ENCODE data around the gene SLC66A1. TPM values are rescaled to one million over a fixed set of nuclear protein-coding genes. Genes with fewer than 3 reads are reported as not detected.

SLC66A1 gene
- total RNA-seq, 1 experiment from 2014 or later = 14.1 TPM

DNA sequence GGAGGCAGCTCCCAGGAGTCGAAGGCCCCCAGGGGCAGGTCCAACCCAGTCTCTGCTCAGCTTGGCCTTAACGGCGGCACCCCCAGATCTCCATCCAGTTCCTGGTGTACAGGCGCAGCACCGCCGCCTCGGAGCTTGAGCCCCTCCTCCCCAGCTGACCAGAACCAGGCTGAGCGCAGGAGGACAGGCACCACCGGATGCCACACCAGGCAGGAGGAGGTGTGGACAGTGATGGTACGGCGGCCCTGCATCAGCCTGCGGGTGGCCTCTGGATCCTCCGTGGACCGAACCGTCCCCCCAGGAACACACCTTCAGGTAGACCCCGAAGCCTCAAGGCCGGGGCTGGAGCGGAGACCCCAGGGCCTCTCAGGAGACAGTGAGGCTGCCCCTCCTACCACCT lies 16.4 kb downstream of the SLC66A1 start (continued):
- TF ChIP-seq, protein P1, sequence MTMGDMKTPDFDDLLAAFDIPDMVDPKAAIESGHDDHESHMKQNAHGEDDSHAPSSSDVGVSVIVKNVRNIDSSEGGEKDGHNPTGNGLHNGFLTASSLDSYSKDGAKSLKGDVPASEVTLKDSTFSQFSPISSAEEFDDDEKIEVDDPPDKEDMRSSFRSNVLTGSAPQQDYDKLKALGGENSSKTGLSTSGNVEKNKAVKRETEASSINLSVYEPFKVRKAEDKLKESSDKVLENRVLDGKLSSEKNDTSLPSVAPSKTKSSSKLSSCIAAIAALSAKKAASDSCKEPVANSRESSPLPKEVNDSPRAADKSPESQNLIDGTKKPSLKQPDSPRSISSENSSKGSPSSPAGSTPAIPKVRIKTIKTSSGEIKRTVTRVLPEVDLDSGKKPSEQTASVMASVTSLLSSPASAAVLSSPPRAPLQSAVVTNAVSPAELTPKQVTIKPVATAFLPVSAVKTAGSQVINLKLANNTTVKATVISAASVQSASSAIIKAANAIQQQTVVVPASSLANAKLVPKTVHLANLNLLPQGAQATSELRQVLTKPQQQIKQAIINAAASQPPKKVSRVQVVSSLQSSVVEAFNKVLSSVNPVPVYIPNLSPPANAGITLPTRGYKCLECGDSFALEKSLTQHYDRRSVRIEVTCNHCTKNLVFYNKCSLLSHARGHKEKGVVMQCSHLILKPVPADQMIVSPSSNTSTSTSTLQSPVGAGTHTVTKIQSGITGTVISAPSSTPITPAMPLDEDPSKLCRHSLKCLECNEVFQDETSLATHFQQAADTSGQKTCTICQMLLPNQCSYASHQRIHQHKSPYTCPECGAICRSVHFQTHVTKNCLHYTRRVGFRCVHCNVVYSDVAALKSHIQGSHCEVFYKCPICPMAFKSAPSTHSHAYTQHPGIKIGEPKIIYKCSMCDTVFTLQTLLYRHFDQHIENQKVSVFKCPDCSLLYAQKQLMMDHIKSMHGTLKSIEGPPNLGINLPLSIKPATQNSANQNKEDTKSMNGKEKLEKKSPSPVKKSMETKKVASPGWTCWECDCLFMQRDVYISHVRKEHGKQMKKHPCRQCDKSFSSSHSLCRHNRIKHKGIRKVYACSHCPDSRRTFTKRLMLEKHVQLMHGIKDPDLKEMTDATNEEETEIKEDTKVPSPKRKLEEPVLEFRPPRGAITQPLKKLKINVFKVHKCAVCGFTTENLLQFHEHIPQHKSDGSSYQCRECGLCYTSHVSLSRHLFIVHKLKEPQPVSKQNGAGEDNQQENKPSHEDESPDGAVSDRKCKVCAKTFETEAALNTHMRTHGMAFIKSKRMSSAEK (CRISPR knock-in tag; IDR thresholded peaks at IDR 0.05; ENCODE audit: borderline replicate concordance) = no peak
- TF ChIP-seq, protein P2, sequence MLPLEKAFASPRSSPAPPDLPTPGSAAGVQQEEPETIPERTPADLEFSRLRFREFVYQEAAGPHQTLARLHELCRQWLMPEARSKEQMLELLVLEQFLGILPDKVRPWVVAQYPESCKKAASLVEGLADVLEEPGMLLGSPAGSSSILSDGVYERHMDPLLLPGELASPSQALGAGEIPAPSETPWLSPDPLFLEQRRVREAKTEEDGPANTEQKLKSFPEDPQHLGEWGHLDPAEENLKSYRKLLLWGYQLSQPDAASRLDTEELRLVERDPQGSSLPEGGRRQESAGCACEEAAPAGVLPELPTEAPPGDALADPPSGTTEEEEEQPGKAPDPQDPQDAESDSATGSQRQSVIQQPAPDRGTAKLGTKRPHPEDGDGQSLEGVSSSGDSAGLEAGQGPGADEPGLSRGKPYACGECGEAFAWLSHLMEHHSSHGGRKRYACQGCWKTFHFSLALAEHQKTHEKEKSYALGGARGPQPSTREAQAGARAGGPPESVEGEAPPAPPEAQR (CRISPR knock-in tag; IDR thresholded peaks at IDR 0.05) = no peak
- TF ChIP-seq, protein P3, sequence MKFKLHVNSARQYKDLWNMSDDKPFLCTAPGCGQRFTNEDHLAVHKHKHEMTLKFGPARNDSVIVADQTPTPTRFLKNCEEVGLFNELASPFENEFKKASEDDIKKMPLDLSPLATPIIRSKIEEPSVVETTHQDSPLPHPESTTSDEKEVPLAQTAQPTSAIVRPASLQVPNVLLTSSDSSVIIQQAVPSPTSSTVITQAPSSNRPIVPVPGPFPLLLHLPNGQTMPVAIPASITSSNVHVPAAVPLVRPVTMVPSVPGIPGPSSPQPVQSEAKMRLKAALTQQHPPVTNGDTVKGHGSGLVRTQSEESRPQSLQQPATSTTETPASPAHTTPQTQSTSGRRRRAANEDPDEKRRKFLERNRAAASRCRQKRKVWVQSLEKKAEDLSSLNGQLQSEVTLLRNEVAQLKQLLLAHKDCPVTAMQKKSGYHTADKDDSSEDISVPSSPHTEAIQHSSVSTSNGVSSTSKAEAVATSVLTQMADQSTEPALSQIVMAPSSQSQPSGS (CRISPR knock-in tag; IDR thresholded peaks at IDR 0.05; ENCODE audit: borderline replicate concordance, low read depth) = no peak
- TF ChIP-seq, protein P4, sequence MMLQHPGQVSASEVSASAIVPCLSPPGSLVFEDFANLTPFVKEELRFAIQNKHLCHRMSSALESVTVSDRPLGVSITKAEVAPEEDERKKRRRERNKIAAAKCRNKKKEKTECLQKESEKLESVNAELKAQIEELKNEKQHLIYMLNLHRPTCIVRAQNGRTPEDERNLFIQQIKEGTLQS (CRISPR knock-in tag; conservative IDR thresholded peaks at IDR 0.05) = no peak
- no peak for TF ChIP-seq GABPB1 (CRISPR knock-in tag; IDR thresholded peaks at IDR 0.05)
- TF ChIP-seq TCF7 (CRISPR knock-in tag; IDR thresholded peaks at IDR 0.05; ENCODE audit: low read depth) = no peak
- no peak for TF ChIP-seq TEAD4 (CRISPR knock-in tag; IDR thresholded peaks at IDR 0.05)
- no peak for TF ChIP-seq IRF2 (CRISPR knock-in tag; IDR thresholded peaks at IDR 0.05; ENCODE audit: borderline replicate concordance, low read depth)
- TF ChIP-seq, protein P5, sequence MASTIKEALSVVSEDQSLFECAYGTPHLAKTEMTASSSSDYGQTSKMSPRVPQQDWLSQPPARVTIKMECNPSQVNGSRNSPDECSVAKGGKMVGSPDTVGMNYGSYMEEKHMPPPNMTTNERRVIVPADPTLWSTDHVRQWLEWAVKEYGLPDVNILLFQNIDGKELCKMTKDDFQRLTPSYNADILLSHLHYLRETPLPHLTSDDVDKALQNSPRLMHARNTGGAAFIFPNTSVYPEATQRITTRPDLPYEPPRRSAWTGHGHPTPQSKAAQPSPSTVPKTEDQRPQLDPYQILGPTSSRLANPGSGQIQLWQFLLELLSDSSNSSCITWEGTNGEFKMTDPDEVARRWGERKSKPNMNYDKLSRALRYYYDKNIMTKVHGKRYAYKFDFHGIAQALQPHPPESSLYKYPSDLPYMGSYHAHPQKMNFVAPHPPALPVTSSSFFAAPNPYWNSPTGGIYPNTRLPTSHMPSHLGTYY (CRISPR knock-in tag; IDR thresholded peaks at IDR 0.05) = no peak
- TF ChIP-seq ZNF219 (CRISPR knock-in tag; IDR thresholded peaks at IDR 0.05; ENCODE audit: borderline replicate concordance) = no peak
- TF ChIP-seq MXD4 (CRISPR knock-in tag; IDR thresholded peaks at IDR 0.05; ENCODE audit: borderline replicate concordance) = no peak

DNA sequence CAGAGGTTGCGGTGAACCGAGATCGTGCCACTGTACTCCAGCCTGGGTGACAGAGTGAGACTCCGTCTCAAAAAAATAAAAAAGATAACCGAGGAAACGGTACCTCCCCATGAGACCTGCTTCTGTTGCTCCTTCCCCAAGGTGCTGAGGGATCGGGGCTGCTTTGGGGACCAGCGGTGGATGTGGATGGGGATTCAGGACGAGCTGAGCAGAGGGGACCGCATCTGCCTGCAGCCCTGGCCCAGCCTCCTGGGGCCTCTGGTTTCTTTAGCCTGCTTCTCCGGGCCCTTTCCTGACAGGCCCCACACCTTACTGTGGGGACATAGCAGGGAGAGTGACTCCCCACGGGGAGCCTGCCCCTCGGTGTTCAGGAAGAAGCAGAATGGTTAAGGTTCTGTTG lies 17.1 kb downstream of the SLC66A1 start:
- ChIA-PET CTCF (interaction anchor here (1.1 kb wide), 1 partner anchor 325 kb away, joined by 4 read pairs; no protein-coding TSS in a partner anchor), POLR2A (no interaction called here)
- Mint-ChIP-seq H3K36me3 (peaks cover 6% of the 10 kb centered on the region; the same call in 1 of the 2 replicates), H3K27me3 (ENCODE audit: low read depth) (no peaks in the 10 kb centered on the region), H3K4me1 (no peaks in the 10 kb centered on the region), H3K9me3 (no peaks in the 10 kb centered on the region), H3K4me3 (no peak overlapping the region), H3K27ac (peak overlapping the region; percentile 86; the same call in 1 of the 2 replicates)
- no peak for TF ChIP-seq ESRRA (CRISPR knock-in tag; IDR thresholded peaks at IDR 0.05; ENCODE audit: borderline replicate concordance)
- TF ChIP-seq, protein P3 (CRISPR knock-in tag; IDR thresholded peaks at IDR 0.05; ENCODE audit: borderline replicate concordance, low read depth) = no peak
- TF ChIP-seq MYBL2 (CRISPR knock-in tag; IDR thresholded peaks at IDR 0.05) = no peak
- no peak for TF ChIP-seq ZNF317 (CRISPR knock-in tag; IDR thresholded peaks at IDR 0.05; ENCODE audit: borderline replicate concordance, low read depth)
- TF ChIP-seq, protein P6, sequence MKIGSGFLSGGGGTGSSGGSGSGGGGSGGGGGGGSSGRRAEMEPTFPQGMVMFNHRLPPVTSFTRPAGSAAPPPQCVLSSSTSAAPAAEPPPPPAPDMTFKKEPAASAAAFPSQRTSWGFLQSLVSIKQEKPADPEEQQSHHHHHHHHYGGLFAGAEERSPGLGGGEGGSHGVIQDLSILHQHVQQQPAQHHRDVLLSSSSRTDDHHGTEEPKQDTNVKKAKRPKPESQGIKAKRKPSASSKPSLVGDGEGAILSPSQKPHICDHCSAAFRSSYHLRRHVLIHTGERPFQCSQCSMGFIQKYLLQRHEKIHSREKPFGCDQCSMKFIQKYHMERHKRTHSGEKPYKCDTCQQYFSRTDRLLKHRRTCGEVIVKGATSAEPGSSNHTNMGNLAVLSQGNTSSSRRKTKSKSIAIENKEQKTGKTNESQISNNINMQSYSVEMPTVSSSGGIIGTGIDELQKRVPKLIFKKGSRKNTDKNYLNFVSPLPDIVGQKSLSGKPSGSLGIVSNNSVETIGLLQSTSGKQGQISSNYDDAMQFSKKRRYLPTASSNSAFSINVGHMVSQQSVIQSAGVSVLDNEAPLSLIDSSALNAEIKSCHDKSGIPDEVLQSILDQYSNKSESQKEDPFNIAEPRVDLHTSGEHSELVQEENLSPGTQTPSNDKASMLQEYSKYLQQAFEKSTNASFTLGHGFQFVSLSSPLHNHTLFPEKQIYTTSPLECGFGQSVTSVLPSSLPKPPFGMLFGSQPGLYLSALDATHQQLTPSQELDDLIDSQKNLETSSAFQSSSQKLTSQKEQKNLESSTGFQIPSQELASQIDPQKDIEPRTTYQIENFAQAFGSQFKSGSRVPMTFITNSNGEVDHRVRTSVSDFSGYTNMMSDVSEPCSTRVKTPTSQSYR (CRISPR knock-in tag; IDR thresholded peaks at IDR 0.05) = no peak
- TF ChIP-seq TEAD4 (CRISPR knock-in tag; IDR thresholded peaks at IDR 0.05) = no peak
- no peak for TF ChIP-seq NR1H2 (CRISPR knock-in tag; IDR thresholded peaks at IDR 0.05)
- no peak for TF ChIP-seq SOX15 (CRISPR knock-in tag; IDR thresholded peaks at IDR 0.05)
- no peak for DNase-seq (ENCODE audit: low spot score)
- ATAC-seq = no peak

All from WTC11 (cell line).